Thyroid gland (tissue), 4 donors: Measurements from ENCODE around the gene GLCE. TPM values are rescaled to one million over a fixed set of nuclear protein-coding genes. Genes with fewer than 3 reads are reported as not detected.

ENCODE experiments used
- DNase-seq, 2 donors: peaks; one replicate each; pipeline ENCODE4 v3.0.0-alpha.2; 2019
- H3K27ac ChIP-seq, 3 donors: fragments of 200-600 bp; sonication (generic); 1 replicate in 2 of 3; 2 replicates in 1 of 3; pipeline ENCODE4 v1.5.1; 2016 to 2019; ENCODE audit warnings: mild to moderate bottlenecking in 1 of 3, moderate library complexity in 1 of 3
- H3K27me3 ChIP-seq: fragments of 200-600 bp; sonication (generic); one replicate; pipeline ENCODE4 v1.5.1; 2019
- H3K36me3 ChIP-seq, 2 donors: fragments of 200-600 bp; sonication (generic); one replicate each; pipeline ENCODE4 v1.5.1; 2016 to 2019
- H3K4me1 ChIP-seq, 2 donors: fragments of 200-600 bp; sonication (generic); one replicate each; pipeline ENCODE4 v1.5.1; 2017 to 2019
- H3K4me3 ChIP-seq, 3 donors: fragments of 200-600 bp; sonication (generic); replicated peaks in 1 of 3; 1 replicate in 2 of 3; 2 replicates in 1 of 3; pipeline ENCODE4 v1.5.1; 2016; ENCODE audit warnings: mild to moderate bottlenecking in 1 of 3
- H3K9me3 ChIP-seq: fragments of 200-600 bp; sonication (generic); one replicate; pipeline ENCODE4 v1.5.1; 2017
- POLR2A ChIP-seq, 2 donors: fragments of 450-650 bp; IDR thresholded peaks; one replicate each; pipeline ENCODE4 v1.6.1; 2017; ENCODE audit warnings: antibody characterized with exemption in 2 of 2, mild to moderate bottlenecking in 2 of 2, moderate library complexity in 1 of 2
- WGBS, 2 donors: methylation state at CpG; one replicate each; pipeline ENCODE4 v1.1.5; 2017; 5-methylcytosine and 5-hydroxymethylcytosine counted together
- intact Hi-C: fragments of 100-400 bp; cut with DNase I; formaldehyde crosslinking; loops from one replicate; pipeline ENCODE4 v1.15.1; 2023
- total RNA-seq, 4 donors: library from RNA; depleted of rRNA; stranded (reverse); fragments of >200 nt; gene quantifications; one replicate each; pipeline ENCODE4 v1.2.3, GENCODE V29; 2016
- TF ChIP-seq, protein P1 (sequence below), 6 experiments: fragments of 200-600 bp in 3 of 6; fragments of 450-650 bp in 3 of 6; sonication (generic) in 3 of 6; IDR thresholded peaks; one replicate each; pipeline ENCODE4 v1.5.1; 2016 to 2019; ENCODE audit warnings: antibody characterized with exemption in 6 of 6, mild to moderate bottlenecking in 2 of 6, inconsistent platforms in 1 of 6, moderate library complexity in 1 of 6

Gene GLCE
- total RNA-seq, 4 donors from 2014 or later, result 7.6 to 16.1 (median 11.9) TPM

DNA sequence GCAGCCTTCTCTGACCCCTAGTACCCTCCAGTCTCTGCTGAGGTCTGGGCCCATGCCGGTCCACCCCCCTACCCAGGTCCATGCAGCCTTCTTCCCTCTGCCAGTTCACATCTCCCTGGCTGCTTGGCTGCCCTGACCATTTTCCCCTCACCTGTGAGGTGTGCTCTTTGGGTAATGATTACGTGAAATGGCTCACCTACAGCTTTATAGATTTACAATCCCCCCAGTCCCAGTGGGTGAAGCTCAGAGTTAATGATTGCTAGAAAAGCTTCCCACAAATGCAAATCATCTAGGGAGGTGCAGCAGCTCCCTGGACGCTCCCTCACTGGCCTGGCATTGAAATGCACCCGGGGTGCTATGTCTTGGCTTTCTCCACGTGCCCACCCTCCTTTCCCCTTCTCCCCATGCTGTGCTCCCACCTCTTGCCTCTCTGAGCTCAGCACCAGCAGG, 157.0 kb downstream of the GLCE start:
- no peaks in the 10 kb centered on the region for H3K27me3 ChIP-seq
- H3K27ac ChIP-seq, result no peak overlapping the region
- DNase-seq, result no peak
- no peaks in the 10 kb centered on the region for H3K4me1 ChIP-seq
- 76 to 79% methylated on average over 5 of the region's 5 CpGs for WGBS, 2 donors
- intact Hi-C loops, result no loop called here
- no peaks in the 10 kb centered on the region for H3K9me3 ChIP-seq
- TF ChIP-seq, protein P1, sequence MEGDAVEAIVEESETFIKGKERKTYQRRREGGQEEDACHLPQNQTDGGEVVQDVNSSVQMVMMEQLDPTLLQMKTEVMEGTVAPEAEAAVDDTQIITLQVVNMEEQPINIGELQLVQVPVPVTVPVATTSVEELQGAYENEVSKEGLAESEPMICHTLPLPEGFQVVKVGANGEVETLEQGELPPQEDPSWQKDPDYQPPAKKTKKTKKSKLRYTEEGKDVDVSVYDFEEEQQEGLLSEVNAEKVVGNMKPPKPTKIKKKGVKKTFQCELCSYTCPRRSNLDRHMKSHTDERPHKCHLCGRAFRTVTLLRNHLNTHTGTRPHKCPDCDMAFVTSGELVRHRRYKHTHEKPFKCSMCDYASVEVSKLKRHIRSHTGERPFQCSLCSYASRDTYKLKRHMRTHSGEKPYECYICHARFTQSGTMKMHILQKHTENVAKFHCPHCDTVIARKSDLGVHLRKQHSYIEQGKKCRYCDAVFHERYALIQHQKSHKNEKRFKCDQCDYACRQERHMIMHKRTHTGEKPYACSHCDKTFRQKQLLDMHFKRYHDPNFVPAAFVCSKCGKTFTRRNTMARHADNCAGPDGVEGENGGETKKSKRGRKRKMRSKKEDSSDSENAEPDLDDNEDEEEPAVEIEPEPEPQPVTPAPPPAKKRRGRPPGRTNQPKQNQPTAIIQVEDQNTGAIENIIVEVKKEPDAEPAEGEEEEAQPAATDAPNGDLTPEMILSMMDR (IDR thresholded peaks at IDR 0.05), result no peak
- no peak for TF ChIP-seq POLR2A (IDR thresholded peaks at IDR 0.05)
- H3K36me3 ChIP-seq, result no peaks in the 10 kb centered on the region
- no peak overlapping the region for H3K4me3 ChIP-seq

DNA sequence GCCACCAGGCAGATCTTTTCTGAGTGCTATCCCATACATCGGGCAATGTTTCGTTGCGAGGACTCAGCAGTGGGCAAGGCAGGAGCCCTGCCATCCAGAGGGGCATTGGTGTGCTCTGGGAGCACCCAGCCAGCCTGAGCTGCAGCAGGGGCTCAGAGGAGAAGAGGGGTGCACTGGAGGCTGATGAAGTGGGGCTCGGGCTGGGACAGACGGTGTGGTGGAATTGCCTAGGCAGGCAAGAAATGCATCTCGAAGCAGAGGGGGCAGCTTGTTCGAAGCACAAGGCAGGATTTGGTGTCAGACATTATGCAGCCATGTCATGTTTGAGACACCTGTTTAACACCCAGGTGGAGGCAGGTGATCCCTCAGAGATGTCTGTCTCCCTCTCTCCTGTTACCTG, 157.6 kb downstream of the GLCE start:
- Histone ChIP-seq H3K4me1 (no peaks in the 10 kb centered on the region), H3K27me3 (no peaks in the 10 kb centered on the region), H3K36me3 (no peaks in the 10 kb centered on the region), H3K9me3 (no peaks in the 10 kb centered on the region), H3K27ac (no peak overlapping the region), H3K4me3 (no peak overlapping the region)
- 91 to 99% methylated on average over 7 of the region's 7 CpGs for WGBS, 2 donors
- no peak for DNase-seq
- TF ChIP-seq, protein P1 (IDR thresholded peaks at IDR 0.05), result no peak
- no peak for TF ChIP-seq POLR2A (IDR thresholded peaks at IDR 0.05)
- intact Hi-C loops, result no loop called here

DNA sequence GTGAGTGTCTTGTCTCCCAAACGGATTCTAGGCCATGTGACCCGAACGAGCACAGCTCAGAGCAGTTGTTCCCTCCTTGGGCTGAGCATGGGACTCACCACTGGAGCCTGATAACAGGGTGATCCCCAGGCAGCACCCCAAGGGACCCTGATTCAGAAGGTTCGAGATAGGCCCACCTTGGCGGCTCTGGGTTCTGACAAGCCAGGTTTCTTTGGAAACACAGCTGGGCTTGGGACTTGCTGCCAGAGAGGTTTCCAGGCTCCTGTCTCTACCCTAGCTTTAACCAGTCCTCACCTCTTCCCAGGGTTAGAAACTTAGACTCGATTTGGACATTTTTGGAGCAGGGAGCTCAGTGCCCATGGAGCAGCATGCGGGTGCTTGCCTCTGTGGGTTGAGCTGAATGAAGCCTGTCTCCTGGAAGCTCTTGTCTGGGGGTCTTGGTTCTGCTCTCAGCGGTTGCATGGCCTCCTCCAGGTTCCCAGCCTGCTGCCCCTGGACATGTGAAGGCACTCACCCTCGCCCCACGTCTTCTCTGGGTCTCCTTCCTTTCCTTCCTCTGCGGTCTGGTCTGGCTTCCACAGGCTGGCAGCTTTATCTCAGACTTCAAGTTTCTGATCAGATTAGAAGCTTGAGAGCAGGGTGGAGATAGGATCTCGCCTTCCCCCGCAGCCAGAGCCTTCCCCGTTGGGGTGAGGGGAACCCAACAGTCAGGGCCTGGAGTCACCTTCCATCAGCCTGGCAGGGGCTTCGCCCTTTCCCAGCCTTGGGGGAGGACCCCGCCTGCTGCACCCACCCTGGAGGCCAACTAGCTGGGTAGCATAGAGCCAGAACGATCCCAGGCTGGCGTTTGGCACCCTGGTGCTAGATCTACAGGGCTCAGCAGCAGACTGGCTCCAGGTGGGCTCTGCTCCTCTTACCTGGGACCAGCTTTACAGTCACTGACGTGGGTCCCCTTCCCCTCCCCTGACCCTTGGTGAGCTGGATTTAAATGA, 159.2 kb downstream of the GLCE start:
- no peak for TF ChIP-seq POLR2A (IDR thresholded peaks at IDR 0.05)
- TF ChIP-seq, protein P1 (IDR thresholded peaks at IDR 0.05), result no peak
- H3K9me3 ChIP-seq, result no peaks in the 10 kb centered on the region
- no peaks in the 10 kb centered on the region for H3K27me3 ChIP-seq
- intact Hi-C loops, result no loop called here
- no peak for DNase-seq
- 79 to 80% methylated on average over 16 to 19 of the region's 19 CpGs for WGBS, 2 donors
- H3K36me3 ChIP-seq, result no peaks in the 10 kb centered on the region
- no peak overlapping the region for H3K4me3 ChIP-seq
- H3K27ac ChIP-seq, result no peak overlapping the region
- no peaks in the 10 kb centered on the region for H3K4me1 ChIP-seq

DNA sequence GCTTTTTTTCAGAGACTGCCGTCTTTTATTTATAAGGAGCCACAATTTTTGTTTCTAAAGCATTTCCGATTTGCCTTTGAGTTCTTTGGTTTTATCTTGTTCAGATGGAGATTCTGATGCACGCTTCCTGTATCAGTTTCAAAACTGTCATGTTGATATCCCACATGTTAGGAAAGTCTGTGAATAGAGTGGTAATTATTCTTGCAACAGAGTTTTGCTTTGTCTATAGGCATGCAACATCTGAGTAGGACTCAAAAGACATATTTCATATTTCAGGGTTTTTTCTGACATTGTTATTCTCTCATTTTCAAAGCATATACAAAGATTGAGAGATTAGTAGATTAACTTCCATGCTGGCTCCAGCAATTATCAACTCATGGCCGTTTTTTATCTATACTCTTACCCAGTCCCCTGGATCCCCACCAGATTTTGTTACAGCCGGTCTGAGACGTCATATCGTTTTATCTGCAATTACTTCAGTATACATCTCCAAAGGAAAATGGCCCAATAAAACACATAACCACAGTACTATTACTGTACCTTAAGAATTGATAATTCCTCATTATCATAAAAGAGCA, 160.6 kb downstream of the GLCE start:
- Histone ChIP-seq H3K27me3 (no peaks in the 10 kb centered on the region), H3K4me3 (no peak overlapping the region), H3K36me3 (no peaks in the 10 kb centered on the region), H3K9me3 (no peaks in the 10 kb centered on the region), H3K4me1 (no peaks in the 10 kb centered on the region), H3K27ac (no peak overlapping the region)
- TF ChIP-seq, protein P1 (IDR thresholded peaks at IDR 0.05), result no peak
- no peak for TF ChIP-seq POLR2A (IDR thresholded peaks at IDR 0.05)
- no peak for DNase-seq
- intact Hi-C loops, result no loop called here
- WGBS, 2 donors, result 74 to 82% methylated on average over 7 of the region's 7 CpGs

Other genes starting within 250 kb of the GLCE start
- gene SPESP1, start 230.1 kb upstream of the GLCE start, total RNA-seq, result 10 to 100 TPM in 1 of 4 donors, 1 to 10 TPM in 3; 2.7 to 10.1 (median 5.1) TPM
- gene NOX5, start 145.9 kb upstream of the GLCE start, total RNA-seq, result under 1 TPM; 0.22 to 0.88 (median 0.50) TPM
- gene PAQR5, start 138.3 kb downstream of the GLCE start, total RNA-seq, result 1 to 10 TPM in 1 of 4 donors, under 1 TPM in 3; 0.24 to 1.5 (median 0.65) TPM